Esophagus squamous epithelium (tissue), 5 donors: Measurements from ENCODE around the gene PRUNE2. TPM values are rescaled to one million over a fixed set of nuclear protein-coding genes. Genes with fewer than 3 reads are reported as not detected.
A peak's percentile ranks its signal among the peaks of the same experiment; 100 is the strongest.

Experiments used
- DNase-seq: peaks from one replicate; lab custom pipeline; 2025; lab: John Stamatoyannopoulos, UW
- H3K27ac ChIP-seq, 4 donors: fragments of 200-600 bp; sonication (generic); one replicate each; pipeline ENCODE4 v1.5.1; 2016 to 2019; ENCODE audit warnings: mild to moderate bottlenecking in 1 of 4
- H3K27me3 ChIP-seq, 4 donors: fragments of 200-600 bp; sonication (generic); 1 replicate in 3 of 4; 2 replicates in 1 of 4; pipeline versions ENCODE4 v1.5.1 to v1.6.0; 2017 to 2021; ENCODE audit warnings: antibody characterized with exemption in 1 of 4
- H3K36me3 ChIP-seq, 3 donors: fragments of 200-600 bp; sonication (generic); one replicate each; pipeline ENCODE4 v1.5.1; 2016 to 2019
- H3K4me1 ChIP-seq, 3 donors: fragments of 200-600 bp; sonication (generic); one replicate each; pipeline ENCODE4 v1.5.1; 2017 to 2019
- H3K4me3 ChIP-seq, 4 donors: fragments of 200-600 bp; sonication (generic); 1 replicate in 3 of 4; 2 replicates in 1 of 4; pipeline ENCODE4 v1.5.1; 2016 to 2019; ENCODE audit warnings: mild to moderate bottlenecking in 2 of 4, moderate library complexity in 1 of 4
- H3K9me3 ChIP-seq, 3 donors: fragments of 200-600 bp; sonication (generic); one replicate each; pipeline ENCODE4 v1.5.1; 2016 to 2019
- POLR2A ChIP-seq, 4 donors: fragments of 450-650 bp; IDR thresholded peaks; one replicate each; pipeline ENCODE4 v1.6.1; 2017; ENCODE audit warnings: antibody characterized with exemption in 4 of 4, mild to moderate bottlenecking in 4 of 4, moderate library complexity in 3 of 4
- WGBS, 2 donors: methylation state at CpG; one replicate each; pipeline ENCODE4 v1.1.5; 2018; 5-methylcytosine and 5-hydroxymethylcytosine counted together
- intact Hi-C: fragments of 100-400 bp; cut with DNase I; formaldehyde crosslinking; loops from one replicate; pipeline ENCODE4 v1.15.0; 2022
- total RNA-seq, 4 donors: library from RNA; depleted of rRNA; stranded (reverse); fragments of >200 nt; gene quantifications; one replicate each; pipeline ENCODE4 v1.1.0, GENCODE V29; 2016
- TF ChIP-seq, protein P1 (sequence below), 6 experiments: fragments of 450-650 bp in 4 of 6; fragments of 200-600 bp in 2 of 6; sonication (generic) in 2 of 6; IDR thresholded peaks; one replicate each; pipeline ENCODE4 v1.5.1; 2016 to 2019; ENCODE audit warnings: antibody characterized with exemption in 6 of 6, mild to moderate bottlenecking in 4 of 6, moderate library complexity in 4 of 6
- donor health status: DM: yes; HTN: yes; CAD: no.

PRUNE2 gene
- total RNA-seq, 4 donors from 2014 or later: 9.9 to 126 (median 26.7) TPM

DNA sequence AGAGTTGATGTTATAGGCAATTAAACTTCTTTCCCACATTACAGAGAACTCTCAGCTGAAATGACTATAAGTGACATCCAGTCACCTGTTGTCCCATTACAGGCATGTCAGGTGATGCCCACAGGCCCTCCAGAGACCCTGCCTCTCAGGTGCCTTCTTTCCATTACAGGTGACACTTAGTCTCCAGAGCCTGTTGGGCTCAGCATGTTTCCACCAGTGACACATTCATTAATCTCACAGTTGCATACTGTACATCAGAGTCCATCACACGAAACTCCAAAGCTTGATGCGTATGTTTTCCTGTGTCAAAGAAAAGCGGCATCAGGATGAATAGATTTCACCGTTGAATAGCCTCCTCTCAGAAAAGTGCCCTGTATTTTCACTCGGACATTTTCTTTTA, 14.6 kb downstream of the PRUNE2 start:
- Histone ChIP-seq H3K27ac (peak overlapping the region in 3 of 4 donors; percentile 50 to 77 (median 70)), H3K4me1 (peaks cover 0 to 4% (median 0%) of the 10 kb centered on the region in 3 donors), H3K9me3 (no peaks in the 10 kb centered on the region), H3K27me3 (no peaks in the 10 kb centered on the region), H3K36me3 (no peaks in the 10 kb centered on the region), H3K4me3 (no peak overlapping the region)
- intact Hi-C loops: no loop called here
- TF ChIP-seq, protein P1, sequence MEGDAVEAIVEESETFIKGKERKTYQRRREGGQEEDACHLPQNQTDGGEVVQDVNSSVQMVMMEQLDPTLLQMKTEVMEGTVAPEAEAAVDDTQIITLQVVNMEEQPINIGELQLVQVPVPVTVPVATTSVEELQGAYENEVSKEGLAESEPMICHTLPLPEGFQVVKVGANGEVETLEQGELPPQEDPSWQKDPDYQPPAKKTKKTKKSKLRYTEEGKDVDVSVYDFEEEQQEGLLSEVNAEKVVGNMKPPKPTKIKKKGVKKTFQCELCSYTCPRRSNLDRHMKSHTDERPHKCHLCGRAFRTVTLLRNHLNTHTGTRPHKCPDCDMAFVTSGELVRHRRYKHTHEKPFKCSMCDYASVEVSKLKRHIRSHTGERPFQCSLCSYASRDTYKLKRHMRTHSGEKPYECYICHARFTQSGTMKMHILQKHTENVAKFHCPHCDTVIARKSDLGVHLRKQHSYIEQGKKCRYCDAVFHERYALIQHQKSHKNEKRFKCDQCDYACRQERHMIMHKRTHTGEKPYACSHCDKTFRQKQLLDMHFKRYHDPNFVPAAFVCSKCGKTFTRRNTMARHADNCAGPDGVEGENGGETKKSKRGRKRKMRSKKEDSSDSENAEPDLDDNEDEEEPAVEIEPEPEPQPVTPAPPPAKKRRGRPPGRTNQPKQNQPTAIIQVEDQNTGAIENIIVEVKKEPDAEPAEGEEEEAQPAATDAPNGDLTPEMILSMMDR (IDR thresholded peaks at IDR 0.05): no peak
- TF ChIP-seq POLR2A (IDR thresholded peaks at IDR 0.05): no peak
- DNase-seq: no peak
- WGBS, 2 donors: 74 to 77% methylated on average over 5 of the region's 5 CpGs

DNA sequence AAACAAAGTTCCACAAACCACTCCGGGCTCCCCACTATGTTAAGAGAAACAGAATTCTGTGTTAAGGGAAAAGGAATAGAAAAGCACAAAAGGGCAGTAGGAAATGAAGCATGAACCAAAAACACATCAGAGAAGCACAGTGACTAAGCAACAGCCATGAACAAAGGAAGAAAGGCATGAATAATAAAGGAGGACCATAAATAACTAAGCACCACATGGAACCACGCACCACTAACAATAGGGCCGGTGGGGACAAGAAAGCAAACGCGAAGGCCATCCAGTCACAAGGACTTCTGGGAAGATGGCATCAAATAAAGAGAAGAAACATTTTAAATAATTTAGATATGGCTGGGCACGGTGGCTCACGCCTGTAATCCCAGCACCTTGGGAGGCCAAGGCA, 18.0 kb downstream of the PRUNE2 start:
- no peaks in the 10 kb centered on the region for H3K4me1 ChIP-seq
- intact Hi-C loops: no loop called here
- DNase-seq: no peak
- 67 to 81% methylated on average over 7 of the region's 7 CpGs for WGBS, 2 donors
- TF ChIP-seq, protein P1 (IDR thresholded peaks at IDR 0.05): no peak
- TF ChIP-seq POLR2A (IDR thresholded peaks at IDR 0.05): no peak
- H3K9me3 ChIP-seq: no peaks in the 10 kb centered on the region
- no peak overlapping the region for H3K4me3 ChIP-seq
- peak overlapping the region in 3 of 4 donors; percentile 60 to 67 (median 65) for H3K27ac ChIP-seq
- H3K36me3 ChIP-seq: no peaks in the 10 kb centered on the region
- no peaks in the 10 kb centered on the region for H3K27me3 ChIP-seq

DNA sequence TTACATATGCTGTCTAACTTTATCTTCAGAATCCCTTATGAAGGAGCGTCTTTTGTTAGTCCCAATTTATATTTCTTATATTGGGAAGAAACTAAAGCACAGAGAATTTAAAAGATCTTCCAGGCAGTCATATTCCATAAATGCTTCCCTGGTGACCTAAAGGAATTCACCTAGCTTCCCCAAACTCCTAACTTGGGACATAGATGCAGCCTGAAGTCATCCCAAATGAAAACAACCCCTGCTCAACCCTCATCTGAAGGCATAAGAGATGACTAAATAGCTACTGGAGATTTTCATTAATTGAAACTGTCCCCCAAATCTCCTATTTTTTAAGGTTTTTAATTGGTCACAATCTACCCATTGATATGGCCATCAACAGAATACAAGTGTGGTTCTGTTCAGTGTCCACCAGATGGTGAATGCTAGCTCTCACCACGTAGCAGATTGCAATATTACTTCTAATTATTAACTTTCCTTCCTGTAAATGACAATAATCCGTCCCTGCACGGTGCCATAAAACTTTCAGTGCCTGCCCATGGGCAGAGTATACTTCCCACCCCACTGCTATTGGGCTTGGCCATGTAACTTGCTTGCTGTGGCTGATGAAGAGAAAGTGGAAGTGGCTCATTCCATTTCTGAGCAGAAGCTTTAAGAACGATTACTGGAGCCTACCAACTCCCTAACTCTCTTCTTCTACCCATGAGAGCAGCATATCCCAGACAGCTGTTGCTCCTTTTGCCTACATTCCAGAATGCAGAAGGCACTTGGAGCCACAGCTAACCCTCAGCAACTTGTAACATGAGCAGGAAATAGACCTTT, 18.7 kb downstream of the PRUNE2 start:
- DNase-seq: no peak
- TF ChIP-seq POLR2A (IDR thresholded peaks at IDR 0.05): no peak
- TF ChIP-seq, protein P1 (IDR thresholded peaks at IDR 0.05): no peak
- intact Hi-C loops: no loop called here

DNA sequence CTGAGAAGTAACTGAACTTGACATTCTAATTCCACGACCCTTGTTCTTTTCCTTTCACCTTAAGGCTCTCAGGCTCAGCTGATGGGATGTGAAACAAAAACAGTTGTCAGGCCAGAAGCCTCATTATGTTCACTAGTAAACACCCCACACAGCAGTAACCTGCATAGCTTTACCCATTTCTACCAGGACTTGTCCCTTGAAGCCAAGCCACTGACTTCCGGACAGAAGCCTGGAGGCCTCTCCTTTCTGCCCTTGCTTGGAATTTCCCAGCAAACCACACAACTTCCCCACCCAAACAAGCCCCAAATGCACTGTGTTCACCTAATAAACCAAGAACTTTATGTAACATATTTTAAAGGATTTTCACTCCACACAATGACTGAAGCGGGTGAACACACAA, 19.6 kb downstream of the PRUNE2 start:
- 67 to 79% methylated on average over 3 of the region's 3 CpGs for WGBS, 2 donors

More for the DNA sequence above, 18.7 kb downstream of the PRUNE2 start:
- Histone ChIP-seq H3K36me3 (no peaks in the 10 kb centered on the region), H3K4me1 (no peaks in the 10 kb centered on the region), H3K27ac (peak overlapping the region in 3 of 4 donors; percentile 60 to 67 (median 65)), H3K4me3 (peak overlapping the region in 1 of 4 donors; percentile 18), H3K27me3 (no peaks in the 10 kb centered on the region), H3K9me3 (no peaks in the 10 kb centered on the region)
- 71 to 75% methylated on average over 5 of the region's 5 CpGs for WGBS, 2 donors

GRCh38 chr9:76884823-76885222, 21.1 kb downstream of the PRUNE2 start:
- no peaks in the 10 kb centered on the region for H3K27me3 ChIP-seq
- TF ChIP-seq, protein P1 (IDR thresholded peaks at IDR 0.05): no peak
- TF ChIP-seq POLR2A (IDR thresholded peaks at IDR 0.05): no peak
- no peaks in the 10 kb centered on the region for H3K4me1 ChIP-seq
- H3K4me3 ChIP-seq: no peak overlapping the region
- H3K36me3 ChIP-seq: no peaks in the 10 kb centered on the region
- H3K27ac ChIP-seq: peak overlapping the region in 3 of 4 donors; percentile 43 to 67 (median 65)
- DNase-seq: no peak
- no peaks in the 10 kb centered on the region for H3K9me3 ChIP-seq
- intact Hi-C loops: no loop called here
- 70 to 83% methylated on average over 1 of the region's 1 CpG for WGBS, 2 donors

More for the DNA sequence above, 19.6 kb downstream of the PRUNE2 start:
- no peaks in the 10 kb centered on the region for H3K36me3 ChIP-seq
- DNase-seq: no peak
- no peak overlapping the region for H3K4me3 ChIP-seq
- H3K4me1 ChIP-seq: no peaks in the 10 kb centered on the region
- peak overlapping the region in 3 of 4 donors; percentile 43 to 67 (median 65) for H3K27ac ChIP-seq
- intact Hi-C loops: no loop called here
- no peaks in the 10 kb centered on the region for H3K27me3 ChIP-seq
- TF ChIP-seq POLR2A (IDR thresholded peaks at IDR 0.05): no peak
- TF ChIP-seq, protein P1 (IDR thresholded peaks at IDR 0.05): no peak
- no peaks in the 10 kb centered on the region for H3K9me3 ChIP-seq
